ENCODE data around the gene BEND6. TPM values are rescaled to one million over a fixed set of nuclear protein-coding genes. Genes with fewer than 3 reads are reported as not detected.

BEND6 gene
- total RNA-seq, 1 experiment from 2014 or later, result 1.4 TPM

DNA sequence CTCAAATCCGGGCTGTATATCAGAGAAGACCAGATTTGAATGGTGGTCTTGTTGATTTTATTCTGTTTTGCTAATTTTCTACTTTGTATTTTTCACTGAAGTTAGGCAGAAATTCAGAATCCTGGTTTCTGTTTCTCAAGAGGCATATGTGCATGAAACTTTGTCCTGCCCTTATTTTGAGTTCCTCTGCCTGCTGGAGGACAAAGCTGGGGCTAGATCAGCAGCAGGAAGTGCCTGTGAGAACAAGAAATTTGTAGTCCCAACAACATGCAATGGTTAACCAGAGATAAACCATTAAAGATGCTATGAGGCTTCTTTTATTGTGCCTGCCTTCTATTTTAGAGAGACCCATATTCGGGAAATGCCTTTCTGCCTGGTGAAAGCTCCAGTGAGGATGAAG is 37.1 kb downstream of the BEND6 start:
- Histone ChIP-seq H3K4ac (ENCODE audit: low read depth, low read length) (no peak overlapping the region), H3K23ac (ENCODE audit: insufficient read length, low read depth, low read length) (no peak overlapping the region), H2AFZ (ENCODE audit: low read length) (no peak overlapping the region), H3K14ac (ENCODE audit: insufficient read depth, low read length) (no peak overlapping the region), H3K79me2 (ENCODE audit: insufficient read depth, low read length) (no peaks in the 10 kb centered on the region), H4K5ac (ENCODE audit: insufficient read length, low read depth, low read length) (no peak overlapping the region), H3K9ac (ENCODE audit: extremely low read depth, insufficient read length, low read length) (no peak overlapping the region), H2AK5ac (ENCODE audit: insufficient read length, low read length) (no peak overlapping the region), H3K9me3 (ENCODE audit: control insufficient read depth, low read depth, low read length) (no peaks in the 10 kb centered on the region), H2BK5ac (ENCODE audit: insufficient read length, low read length) (no peak overlapping the region), H3K27ac (ENCODE audit: insufficient read length, low read depth, low read length) (no peak overlapping the region), H2BK15ac (ENCODE audit: low read depth, low read length) (no peak overlapping the region), H3K79me1 (ENCODE audit: insufficient read depth, low read depth, low read length, poor library complexity, severe bottlenecking) (no peaks in the 10 kb centered on the region), H2BK12ac (ENCODE audit: insufficient read length, low read depth, low read length) (no peak overlapping the region), H3K4me2 (ENCODE audit: insufficient read depth, insufficient read length, low read length) (no peak overlapping the region), H3K56ac (ENCODE audit: insufficient read length, low read depth, low read length) (no peak overlapping the region), H3K23me2 (ENCODE audit: insufficient read length, low read depth, low read length, poor library complexity, severe bottlenecking) (no peaks in the 10 kb centered on the region), H3K4me1 (ENCODE audit: insufficient read depth, low read length) (no peaks in the 10 kb centered on the region), H3T11ph (ENCODE audit: low read length) (no peak overlapping the region), H4K8ac (replicated peaks; ENCODE audit: insufficient read length, low read depth, low read length) (no peak overlapping the region), H2BK120ac (ENCODE audit: low read depth, low read length, poor library complexity, severe bottlenecking) (no peak overlapping the region), H4K20me1 (ENCODE audit: control insufficient read depth, insufficient read depth, insufficient read length) (no peaks in the 10 kb centered on the region), H2BK20ac (ENCODE audit: low read depth, low read length, poor library complexity, severe bottlenecking) (no peak overlapping the region), H3K18ac (ENCODE audit: insufficient read length, low read depth, low read length) (no peak overlapping the region), H3K27me3 (ENCODE audit: insufficient read depth, low read length) (no peaks in the 10 kb centered on the region), H4K91ac (ENCODE audit: insufficient read length, low read depth, low read length) (no peak overlapping the region)
- Mint-ChIP-seq H3K36me3 (ENCODE audit: insufficient read depth in 1 of 3, low read depth in 3 of 3) (no peaks in the 10 kb centered on the region), H3K4me1 (no peaks in the 10 kb centered on the region), H3K27me3 (ENCODE audit: low read depth) (no peaks in the 10 kb centered on the region; the same call in 1 of the 2 replicates), H3K9me3 (no peaks in the 10 kb centered on the region), H3K4me3 (no peak overlapping the region), H3K27ac (no peak overlapping the region)
- WGBS (ENCODE audit: extremely low coverage, insufficient read length, low lambda C conversion rate), result no CpG with 5 or more reads among the region's 2 CpGs
- TF ChIP-seq, protein P1, sequence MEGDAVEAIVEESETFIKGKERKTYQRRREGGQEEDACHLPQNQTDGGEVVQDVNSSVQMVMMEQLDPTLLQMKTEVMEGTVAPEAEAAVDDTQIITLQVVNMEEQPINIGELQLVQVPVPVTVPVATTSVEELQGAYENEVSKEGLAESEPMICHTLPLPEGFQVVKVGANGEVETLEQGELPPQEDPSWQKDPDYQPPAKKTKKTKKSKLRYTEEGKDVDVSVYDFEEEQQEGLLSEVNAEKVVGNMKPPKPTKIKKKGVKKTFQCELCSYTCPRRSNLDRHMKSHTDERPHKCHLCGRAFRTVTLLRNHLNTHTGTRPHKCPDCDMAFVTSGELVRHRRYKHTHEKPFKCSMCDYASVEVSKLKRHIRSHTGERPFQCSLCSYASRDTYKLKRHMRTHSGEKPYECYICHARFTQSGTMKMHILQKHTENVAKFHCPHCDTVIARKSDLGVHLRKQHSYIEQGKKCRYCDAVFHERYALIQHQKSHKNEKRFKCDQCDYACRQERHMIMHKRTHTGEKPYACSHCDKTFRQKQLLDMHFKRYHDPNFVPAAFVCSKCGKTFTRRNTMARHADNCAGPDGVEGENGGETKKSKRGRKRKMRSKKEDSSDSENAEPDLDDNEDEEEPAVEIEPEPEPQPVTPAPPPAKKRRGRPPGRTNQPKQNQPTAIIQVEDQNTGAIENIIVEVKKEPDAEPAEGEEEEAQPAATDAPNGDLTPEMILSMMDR (conservative IDR thresholded peaks at IDR 0.05), result no peak
- DNase-seq, result no peak
